A204.1 (cell line): ENCODE results near the gene CACNA1C.

Experiments used
- FAIRE-seq: peaks from 2 replicates; lab custom pipeline; 2012; peaks lifted over from hg19 to GRCh38; lab: Jason Lieb, UNC

The CACNA1C gene

GRCh38 chr12:2300168-2300567 is 247.4 kb downstream of the CACNA1C start:
- no peak for FAIRE-seq

- no peak for FAIRE-seq
These were observed 248.1 kb downstream of the CACNA1C start for GRCh38 chr12:2300886-2301285.

- FAIRE-seq, result no peak
These were observed 249.0 kb downstream of the CACNA1C start for GRCh38 chr12:2301531-2302461.

GRCh38 chr12:2302711-2303580 is 250.2 kb downstream of the CACNA1C start:
- no peak for FAIRE-seq

- FAIRE-seq, result no peak
These were observed 251.4 kb downstream of the CACNA1C start for GRCh38 chr12:2304223-2304622.

GRCh38 chr12:2306012-2306411 is 253.2 kb downstream of the CACNA1C start:
- no peak for FAIRE-seq

GRCh38 chr12:2306735-2307134 is 253.9 kb downstream of the CACNA1C start:
- no peak for FAIRE-seq

- no peak for FAIRE-seq
These were observed 254.8 kb downstream of the CACNA1C start for GRCh38 chr12:2307550-2307949.

GRCh38 chr12:2309647-2310046 is 256.9 kb downstream of the CACNA1C start:
- no peak for FAIRE-seq

- no peak for FAIRE-seq
These were observed 258.4 kb downstream of the CACNA1C start for GRCh38 chr12:2311020-2311778.

GRCh38 chr12:2312175-2312574 is 259.4 kb downstream of the CACNA1C start:
- FAIRE-seq, result no peak

GRCh38 chr12:2312770-2313169 is 260.0 kb downstream of the CACNA1C start:
- FAIRE-seq, result no peak

- no peak for FAIRE-seq
These were observed 261.7 kb downstream of the CACNA1C start for GRCh38 chr12:2314492-2314891.

- FAIRE-seq, result no peak
These were observed 265.0 kb downstream of the CACNA1C start for GRCh38 chr12:2317772-2318171.

GRCh38 chr12:2318286-2318685 is 265.5 kb downstream of the CACNA1C start:
- FAIRE-seq, result no peak

- no peak for FAIRE-seq
These were observed 266.3 kb downstream of the CACNA1C start for GRCh38 chr12:2319136-2319535.

GRCh38 chr12:2319737-2320506 is 267.1 kb downstream of the CACNA1C start:
- no peak for FAIRE-seq

- no peak for FAIRE-seq
These were observed 268.1 kb downstream of the CACNA1C start for GRCh38 chr12:2320841-2321240.

- FAIRE-seq, result no peak
These were observed 269.9 kb downstream of the CACNA1C start for GRCh38 chr12:2322554-2323120.

- FAIRE-seq, result no peak
These were observed 270.9 kb downstream of the CACNA1C start for GRCh38 chr12:2323532-2324255.

GRCh38 chr12:2324387-2324786 is 271.6 kb downstream of the CACNA1C start:
- no peak for FAIRE-seq
